Esophagus muscularis mucosa (tissue), 4 donors: ENCODE data around the gene GNB5.

Experiments
- CTCF ChIP-seq, 3 experiments: fragments of 200-600 bp in 2 of 3; fragments of 450-650 bp in 1 of 3; sonication (generic) in 2 of 3; IDR thresholded peaks; one replicate each; pipeline ENCODE4 v1.5.1; 2017 to 2019; ENCODE audit warnings: antibody characterized with exemption in 3 of 3, mild to moderate bottlenecking in 2 of 3, moderate library complexity in 1 of 3
- EP300 ChIP-seq: sonication (generic); formaldehyde crosslinking; IDR thresholded peaks from one replicate; pipeline ENCODE4 v1.6.1; 2017; ENCODE audit warnings: antibody characterized with exemption
- POLR2A ChIP-seq: fragments of 450-650 bp; IDR thresholded peaks from one replicate; pipeline ENCODE4 v1.6.1; 2017; ENCODE audit warnings: antibody characterized with exemption, moderate library complexity, mild to moderate bottlenecking, low read depth
- POLR2AphosphoS5 ChIP-seq, 2 donors: sonication (generic); formaldehyde crosslinking; IDR thresholded peaks; one replicate each; pipeline ENCODE4 v1.6.1; 2017; ENCODE audit warnings: antibody characterized with exemption in 2 of 2

GRCh38 chr15:52094811-52095584, 96.2 kb downstream of the GNB5 start:
- TF ChIP-seq POLR2AphosphoS5 (IDR thresholded peaks at IDR 0.05): no peak
- TF ChIP-seq CTCF (IDR thresholded peaks at IDR 0.05): no peak
- no peak for TF ChIP-seq POLR2A
- TF ChIP-seq EP300: no peak
